Type B pancreatic cell (in vitro differentiated cells): Measurements from ENCODE around the gene GFRA4. TPM values are rescaled to one million over a fixed set of nuclear protein-coding genes. Genes with fewer than 3 reads are reported as not detected.

Experiments used
- DNase-seq: peaks from one replicate; pipeline ENCODE4 v3.0.0; 2021; ENCODE audit warnings: mixed read lengths; ENCODE audit not compliant: unreplicated experiment; ENCODE audit errors: extremely low spot score
- H3K27ac Mint-ChIP-seq: 2 replicates; pipeline ENCODE4 v1.8.0; 2021; ENCODE audit warnings: mild to moderate bottlenecking, mixed read lengths
- H3K27me3 Mint-ChIP-seq: 2 replicates; pipeline ENCODE4 v1.8.0; 2021; ENCODE audit warnings: mixed read lengths
- H3K36me3 Mint-ChIP-seq: 2 replicates; pipeline ENCODE4 v1.8.0; 2021; ENCODE audit warnings: mixed read lengths
- H3K4me1 Mint-ChIP-seq: one replicate; pipeline ENCODE4 v1.8.0; 2021; ENCODE audit warnings: mixed read lengths; ENCODE audit not compliant: unreplicated experiment
- H3K4me3 Mint-ChIP-seq: 2 replicates; pipeline ENCODE4 v1.8.0; 2021; ENCODE audit warnings: mild to moderate bottlenecking, mixed read lengths
- H3K9me3 Mint-ChIP-seq: 2 replicates; pipeline ENCODE4 v1.8.0; 2021; ENCODE audit warnings: mixed read lengths
- CTCF ChIP-seq: fragments of 200-600 bp; sonication (generic); conservative IDR thresholded peaks from 2 replicates; pipeline ENCODE4 v1.5.0; 2021; ENCODE audit warnings: antibody characterized with exemption, mild to moderate bottlenecking
- total RNA-seq: library from RNA; stranded (reverse); gene quantifications from 2 replicates; pipeline ENCODE4 v1.2.1, GENCODE V29; 2021; ENCODE audit warnings: low replicate concordance

GFRA4 gene
- total RNA-seq, 1 donor from 2014 or later, result not detected

- no peak for TF ChIP-seq CTCF
- no peak for DNase-seq
- Mint-ChIP-seq H3K4me1 (peaks cover 5% of the 10 kb centered on the region), H3K27ac (no peak overlapping the region), H3K27me3 (peaks cover 41% of the 10 kb centered on the region), H3K36me3 (no peaks in the 10 kb centered on the region), H3K4me3 (no peak overlapping the region), H3K9me3 (no peaks in the 10 kb centered on the region)
These were observed 7.7 kb upstream of the GFRA4 start for GRCh38 chr20:3670945-3671344.

- Mint-ChIP-seq H3K36me3 (no peaks in the 10 kb centered on the region), H3K27me3 (peaks cover 39% of the 10 kb centered on the region), H3K9me3 (no peaks in the 10 kb centered on the region), H3K4me1 (peaks cover 8% of the 10 kb centered on the region), H3K27ac (no peak overlapping the region), H3K4me3 (no peak overlapping the region)
- DNase-seq, result no peak
- TF ChIP-seq CTCF, result peak; percentile 41
These were observed 7.3 kb upstream of the GFRA4 start for GRCh38 chr20:3670511-3670910.

- Mint-ChIP-seq H3K27me3 (peaks cover 34% of the 10 kb centered on the region), H3K36me3 (no peaks in the 10 kb centered on the region), H3K4me1 (peaks cover 8% of the 10 kb centered on the region), H3K27ac (no peak overlapping the region), H3K9me3 (no peaks in the 10 kb centered on the region), H3K4me3 (no peak overlapping the region)
- DNase-seq, result no peak
- no peak for TF ChIP-seq CTCF
These were observed 6.6 kb upstream of the GFRA4 start for GRCh38 chr20:3669710-3670367.

- Mint-ChIP-seq H3K9me3 (no peaks in the 10 kb centered on the region), H3K4me1 (peaks cover 8% of the 10 kb centered on the region), H3K27ac (no peak overlapping the region), H3K4me3 (no peak overlapping the region), H3K36me3 (no peaks in the 10 kb centered on the region), H3K27me3 (peaks cover 39% of the 10 kb centered on the region)
- DNase-seq, result no peak
- no peak for TF ChIP-seq CTCF
These were observed 4.3 kb upstream of the GFRA4 start for GRCh38 chr20:3667434-3668037.

- TF ChIP-seq CTCF, result no peak
- Mint-ChIP-seq H3K36me3 (no peaks in the 10 kb centered on the region), H3K4me1 (peaks cover 11% of the 10 kb centered on the region), H3K4me3 (no peak overlapping the region), H3K27me3 (peaks cover 48% of the 10 kb centered on the region), H3K27ac (no peak overlapping the region), H3K9me3 (no peaks in the 10 kb centered on the region)
- no peak for DNase-seq
These were observed 659 bp upstream of the GFRA4 start for GRCh38 chr20:3663858-3664257.
